CD4-positive, alpha-beta memory T cell (primary cell): ENCODE measurements around the gene NUDT13. TPM values are rescaled to one million over a fixed set of nuclear protein-coding genes. Genes with fewer than 3 reads are reported as not detected.

Source experiments
- CTCF ChIA-PET: fragments of 350-600 bp; sonication (Branson Sonifier 250); formaldehyde crosslinking; loops from one replicate; lab custom pipeline; 2021; ENCODE audit warnings: inconsistent platforms; ENCODE audit not compliant: partially characterized antibody; lab: Charles Lee
- POLR2A ChIA-PET: fragments of 350-600 bp; sonication (Branson Sonifier 250); formaldehyde crosslinking; loops from one replicate; lab custom pipeline; 2021; ENCODE audit not compliant: partially characterized antibody; lab: Charles Lee
- DNase-seq, 5 donors: peaks; one replicate each; pipeline versions ENCODE4 v3.0.0 to v3.0.0-alpha.2; 2020 to 2022; ENCODE audit warnings: mixed read lengths in 1 of 5
- H3K27ac ChIP-seq: one replicate; pipeline ENCODE4 v1.7.0; 2013; ENCODE audit warnings: low read depth, low read length
- H3K27me3 ChIP-seq: 2 replicates; pipeline ENCODE4 v1.7.0; 2013; ENCODE audit warnings: mild to moderate bottlenecking, low read length, moderate library complexity; ENCODE audit not compliant: insufficient read depth
- H3K36me3 ChIP-seq: 2 replicates; pipeline ENCODE4 v1.7.0; 2013; ENCODE audit warnings: mild to moderate bottlenecking, low read length, moderate library complexity; ENCODE audit not compliant: insufficient read depth
- H3K4me1 ChIP-seq: 2 replicates; pipeline ENCODE4 v1.7.0; 2013; ENCODE audit warnings: mild to moderate bottlenecking, low read length, moderate library complexity; ENCODE audit not compliant: insufficient read depth
- H3K4me3 ChIP-seq, 2 donors: one replicate each; pipeline ENCODE4 v1.7.0; 2013; ENCODE audit warnings: low read length in 2 of 2, mild to moderate bottlenecking in 1 of 2
- H3K9me3 ChIP-seq, 2 donors: one replicate each; pipeline ENCODE4 v1.7.0; 2013; ENCODE audit warnings: low read length in 2 of 2, control low read depth in 1 of 2; ENCODE audit not compliant: control insufficient read depth in 1 of 2
- H3K27ac Mint-ChIP-seq, 7 donors: one replicate each; pipeline ENCODE4 v1.8.0; 2020 to 2021; ENCODE audit warnings: mixed read lengths in 7 of 7, mild to moderate bottlenecking in 6 of 7, inconsistent platforms in 3 of 7, moderate library complexity in 3 of 7
- H3K27me3 Mint-ChIP-seq, 2 donors: one replicate each; pipeline ENCODE4 v1.8.0; 2020 to 2021; ENCODE audit warnings: mixed read lengths in 2 of 2
- H3K36me3 Mint-ChIP-seq, 2 donors: one replicate each; pipeline ENCODE4 v1.8.0; 2020 to 2021; ENCODE audit warnings: mixed read lengths in 2 of 2, inconsistent platforms in 1 of 2, mild to moderate bottlenecking in 1 of 2
- H3K4me1 Mint-ChIP-seq, 4 donors: one replicate each; pipeline ENCODE4 v1.8.0; 2020 to 2021; ENCODE audit warnings: mixed read lengths in 4 of 4, mild to moderate bottlenecking in 1 of 4
- H3K4me3 Mint-ChIP-seq, 8 donors: one replicate each; pipeline ENCODE4 v1.8.0; 2020 to 2021; ENCODE audit warnings: mixed read lengths in 8 of 8, mild to moderate bottlenecking in 7 of 8, moderate library complexity in 6 of 8, inconsistent platforms in 3 of 8
- H3K9me3 Mint-ChIP-seq, 8 donors: one replicate each; pipeline ENCODE4 v1.8.0; 2020 to 2021; ENCODE audit warnings: mixed read lengths in 8 of 8, mild to moderate bottlenecking in 5 of 8, inconsistent platforms in 3 of 8, moderate library complexity in 1 of 8
- intact Hi-C: fragments of 100-400 bp; cut with micrococcal nuclease; formaldehyde crosslinking; loops from one replicate; pipeline ENCODE4 v1.15.1; 2023
- polyA plus RNA-seq, 2 donors: library from polyadenylated mRNA; unstranded; fragments of 300-500 nt; fragmentation: Illumina TruSeq; gene quantifications; one replicate each; pipeline ENCODE4 v1.2.3, GENCODE V29; 2021
- total RNA-seq, 2 experiments: library from RNA; stranded (reverse); gene quantifications; one replicate each; pipeline ENCODE4 v1.2.3, GENCODE V29; 2021

NUDT13 gene
- total and polyA plus RNA-seq, 4 experiments from 2014 or later = 1.4 to 2.9 (median 2.1) TPM

- Mint-ChIP-seq H3K4me3 (peak overlapping the region in 2 of 8 donors; percentile 21 to 25), H3K27ac (no peak overlapping the region), H3K4me1 (peaks cover 4 to 15% (median 9%) of the 10 kb centered on the region in 4 donors), H3K9me3 (peaks cover 0 to 7% (median 0%) of the 10 kb centered on the region in 8 donors), H3K36me3 (peaks cover 12 to 14% of the 10 kb centered on the region in 2 donors), H3K27me3 (no peaks in the 10 kb centered on the region)
- H3K4me1 ChIP-seq = peaks cover 10% of the 10 kb centered on the region
- no peaks in the 10 kb centered on the region for H3K36me3 ChIP-seq
- ChIA-PET POLR2A (interaction anchor here (0.6 to 1.4 kb wide), 3 partner anchors 9 to 55 kb away, joined by 3 to 4 read pairs (median 3); no protein-coding TSS in a partner anchor), CTCF (interaction anchor here (1.5 kb wide), 1 partner anchor 14 kb away, joined by 3 read pairs; no protein-coding TSS in a partner anchor)
- H3K9me3 ChIP-seq = no peaks in the 10 kb centered on the region
- H3K27ac ChIP-seq = no peak overlapping the region
- no peak overlapping the region for H3K4me3 ChIP-seq
- intact Hi-C loops = no loop called here
- no peak for DNase-seq
- H3K27me3 ChIP-seq = no peaks in the 10 kb centered on the region
Measured at GRCh38 chr10:73113551-73113950, 3.3 kb downstream of the NUDT13 start.

GRCh38 chr10:73116017-73116416 lies 5.8 kb downstream of the NUDT13 start:
- Mint-ChIP-seq H3K36me3 (peaks cover 0 to 11% of the 10 kb centered on the region in 2 donors), H3K4me1 (peaks cover 0 to 5% (median 1%) of the 10 kb centered on the region in 4 donors), H3K4me3 (no peak overlapping the region), H3K9me3 (no peaks in the 10 kb centered on the region), H3K27ac (no peak overlapping the region), H3K27me3 (no peaks in the 10 kb centered on the region)
- ChIA-PET CTCF (interaction anchor here (1.4 to 2.1 kb wide), 2 partner anchors 19 to 43 kb away, joined by 4 to 7 read pairs; partner anchors contain the start of gene P4HA1), POLR2A (no interaction called here)
- Histone ChIP-seq H3K27me3 (no peaks in the 10 kb centered on the region), H3K36me3 (peaks cover 3% of the 10 kb centered on the region), H3K4me3 (no peak overlapping the region), H3K27ac (no peak overlapping the region), H3K4me1 (peaks cover 5% of the 10 kb centered on the region), H3K9me3 (no peaks in the 10 kb centered on the region)
- no peak for DNase-seq
- intact Hi-C loops = no loop called here

- Histone ChIP-seq H3K9me3 (no peaks in the 10 kb centered on the region), H3K27me3 (no peaks in the 10 kb centered on the region), H3K36me3 (peaks cover 3% of the 10 kb centered on the region), H3K4me1 (no peaks in the 10 kb centered on the region), H3K4me3 (no peak overlapping the region), H3K27ac (no peak overlapping the region)
- Mint-ChIP-seq H3K36me3 (peaks cover under 1 to 21% of the 10 kb centered on the region in 2 donors), H3K27ac (peak overlapping the region in 4 of 7 donors; percentile 7 to 59 (median 34)), H3K4me3 (no peak overlapping the region), H3K4me1 (no peaks in the 10 kb centered on the region), H3K27me3 (no peaks in the 10 kb centered on the region), H3K9me3 (no peaks in the 10 kb centered on the region)
- DNase-seq = no peak
- POLR2A ChIA-PET = no interaction called here
- CTCF ChIA-PET = no interaction called here
- intact Hi-C loops = no loop called here
Measured at GRCh38 chr10:73117976-73118743, 7.9 kb downstream of the NUDT13 start.

GRCh38 chr10:73119457-73119856 lies 9.2 kb downstream of the NUDT13 start:
- no peak overlapping the region for H3K27ac ChIP-seq
- no peaks in the 10 kb centered on the region for H3K9me3 ChIP-seq
- Mint-ChIP-seq H3K9me3 (no peaks in the 10 kb centered on the region), H3K27ac (no peak overlapping the region), H3K36me3 (peaks cover 8 to 30% of the 10 kb centered on the region in 2 donors), H3K4me3 (no peak overlapping the region), H3K27me3 (no peaks in the 10 kb centered on the region), H3K4me1 (no peaks in the 10 kb centered on the region)
- ChIA-PET POLR2A (no interaction called here), CTCF (no interaction called here)
- no peaks in the 10 kb centered on the region for H3K27me3 ChIP-seq
- H3K4me3 ChIP-seq = no peak overlapping the region
- no peak for DNase-seq
- H3K36me3 ChIP-seq = peaks cover 3% of the 10 kb centered on the region
- H3K4me1 ChIP-seq = no peaks in the 10 kb centered on the region
- intact Hi-C loops = no loop called here

GRCh38 chr10:73119952-73120351 lies 9.7 kb downstream of the NUDT13 start:
- Histone ChIP-seq H3K4me1 (no peaks in the 10 kb centered on the region), H3K36me3 (peaks cover 3% of the 10 kb centered on the region), H3K9me3 (no peaks in the 10 kb centered on the region), H3K27ac (no peak overlapping the region), H3K27me3 (no peaks in the 10 kb centered on the region), H3K4me3 (no peak overlapping the region)
- H3K4me1 Mint-ChIP-seq = no peaks in the 10 kb centered on the region
- peaks cover 8 to 31% of the 10 kb centered on the region in 2 donors for H3K36me3 Mint-ChIP-seq
- H3K9me3 Mint-ChIP-seq = no peaks in the 10 kb centered on the region
- H3K4me3 Mint-ChIP-seq = no peak overlapping the region
- POLR2A ChIA-PET = no interaction called here
- CTCF ChIA-PET = no interaction called here
- intact Hi-C loops = no loop called here
- H3K27ac Mint-ChIP-seq = no peak overlapping the region
- H3K27me3 Mint-ChIP-seq = no peaks in the 10 kb centered on the region
- DNase-seq = no peak

GRCh38 chr10:73126343-73126742 lies 16.1 kb downstream of the NUDT13 start:
- peaks cover 32 to 53% of the 10 kb centered on the region in 2 donors for H3K36me3 Mint-ChIP-seq
- peak overlapping the region in 1 of 7 donors; percentile 64 for H3K27ac Mint-ChIP-seq
- DNase-seq = no peak
- no peak overlapping the region for H3K4me3 Mint-ChIP-seq
- H3K36me3 ChIP-seq = peaks cover 17% of the 10 kb centered on the region
- no peaks in the 10 kb centered on the region for H3K27me3 ChIP-seq
- H3K27me3 Mint-ChIP-seq = no peaks in the 10 kb centered on the region
- intact Hi-C loops = no loop called here
- H3K4me1 Mint-ChIP-seq = no peaks in the 10 kb centered on the region
- ChIA-PET POLR2A (interaction anchor here (1.3 kb wide), 1 partner anchor 29 kb away, joined by 4 read pairs; the partner anchor contains the start of gene P4HA1), CTCF (no interaction called here)
- H3K27ac ChIP-seq = no peak overlapping the region
- no peaks in the 10 kb centered on the region for H3K9me3 Mint-ChIP-seq
- no peaks in the 10 kb centered on the region for H3K9me3 ChIP-seq
- no peaks in the 10 kb centered on the region for H3K4me1 ChIP-seq
- H3K4me3 ChIP-seq = no peak overlapping the region

GRCh38 chr10:73131301-73131700 lies 21.0 kb downstream of the NUDT13 start:
- Mint-ChIP-seq H3K9me3 (no peaks in the 10 kb centered on the region), H3K27ac (peak overlapping the region in 2 of 7 donors; percentile 29 to 72), H3K4me1 (no peaks in the 10 kb centered on the region), H3K4me3 (no peak overlapping the region), H3K36me3 (peaks cover 49 to 65% of the 10 kb centered on the region in 2 donors), H3K27me3 (no peaks in the 10 kb centered on the region)
- no peak for DNase-seq
- ChIA-PET CTCF (interaction anchor here (1.5 kb wide), 1 partner anchor 36 kb away, joined by 5 read pairs; no protein-coding TSS in a partner anchor), POLR2A (no interaction called here)
- H3K27me3 ChIP-seq = no peaks in the 10 kb centered on the region
- intact Hi-C loops = loop anchor here (5.0 kb wide), 1 partner anchor 34 kb away; the partner anchor contains the start of gene P4HA1
- no peak overlapping the region for H3K27ac ChIP-seq
- H3K36me3 ChIP-seq = peaks cover 55% of the 10 kb centered on the region
- H3K4me3 ChIP-seq = no peak overlapping the region
- no peaks in the 10 kb centered on the region for H3K4me1 ChIP-seq
- H3K9me3 ChIP-seq = no peaks in the 10 kb centered on the region
